K562 (cell line): ENCODE data around the gene SLC15A5. TPM values are rescaled to one million over a fixed set of nuclear protein-coding genes. Genes with fewer than 3 reads are reported as not detected.

Source experiments
- ATAC-seq: fragments of 200-7000 bp; cut with Tn5 transposase; 3 replicates; pipeline ENCODE4 v1.9.1; 2020; ENCODE audit warnings: moderate library complexity
- BruUV-seq: library from RNA; stranded (reverse); fragments of 400-500 nt; replicated peaks from 2 replicates; lab custom pipeline; 2021; lab: Mats Ljungman, UMichigan
- CTCF ChIA-PET: fragments of 300-600 bp; formaldehyde crosslinking; extraction: SDS; loops from one replicate; lab custom pipeline; 2021; ENCODE audit warnings: low intra/inter-chr PET ratio; lab: Yijun Ruan, JAX
- POLR2A ChIA-PET: fragments of 300-600, 350-650 bp; sonication (Branson Sonifier 250); formaldehyde crosslinking; extraction: SDS; loops from one replicate; lab custom pipeline; 2021; ENCODE audit warnings: antibody characterized with exemption, inconsistent platforms; lab: Yijun Ruan, JAX
- DNase-seq, 4 experiments: peaks; one replicate each; pipeline versions ENCODE4 v3.0.0 to v3.0.0-alpha.2; 2011 to 2018; ENCODE audit warnings: low spot score in 3 of 4, mixed read lengths in 3 of 4; ENCODE audit errors: extremely low read depth in 1 of 4
- FAIRE-seq: peaks from 2 replicates; lab custom pipeline; 2011; peaks lifted over from hg19 to GRCh38; lab: Jason Lieb, UNC
- H2AFZ ChIP-seq: 2 replicates; pipeline ENCODE4 v1.6.0; 2011; ENCODE audit warnings: low read depth, low read length, control low read depth, inconsistent platforms
- H3K27ac ChIP-seq: fragments of 200-600 bp; 3 replicates; pipeline ENCODE4 v1.8.0; 2011; ENCODE audit warnings: low read depth, mild to moderate bottlenecking, control low read depth, inconsistent platforms, low read length, moderate library complexity, mixed read lengths; ENCODE audit errors: extremely low read depth
- H3K27me3 ChIP-seq, 2 experiments: fragments of 300-600 bp in 1 of 2; 2 replicates in 1 of 2; 3 replicates in 1 of 2; pipeline versions ENCODE4 v1.6.0 to v1.8.0; 2011; ENCODE audit warnings: inconsistent platforms in 2 of 2, low read length in 2 of 2, mild to moderate bottlenecking in 1 of 2, mixed read lengths in 1 of 2, moderate library complexity in 1 of 2; ENCODE audit not compliant: control insufficient read depth in 2 of 2, insufficient read depth in 2 of 2
- H3K36me3 ChIP-seq: fragments of 300-600 bp; 3 replicates; pipeline ENCODE4 v1.8.0; 2011; ENCODE audit warnings: mild to moderate bottlenecking, low read length, inconsistent platforms; ENCODE audit not compliant: control insufficient read depth, insufficient read depth
- H3K4me1 ChIP-seq, 2 experiments: fragments of 200-600 bp in 1 of 2; replicated peaks in 1 of 2; 2 replicates in 1 of 2; 3 replicates in 1 of 2; pipeline versions ENCODE4 v1.5.1 to v1.8.0; 2011; ENCODE audit warnings: inconsistent platforms in 2 of 2, low read length in 2 of 2, mild to moderate bottlenecking in 1 of 2, mixed read lengths in 1 of 2, moderate library complexity in 1 of 2; ENCODE audit not compliant: control insufficient read depth in 2 of 2, insufficient read depth in 2 of 2
- H3K4me2 ChIP-seq: 2 replicates; pipeline ENCODE4 v1.6.1; 2011; ENCODE audit warnings: low read length, control low read depth, inconsistent platforms, mixed read lengths; ENCODE audit not compliant: insufficient read depth
- H3K4me3 ChIP-seq: fragments of 200-600 bp; sonication (generic), shearing (Covaris generic); 2 replicates; pipeline ENCODE4 v1.5.1; 2016; ENCODE audit warnings: control low read depth, inconsistent platforms
- H3K79me2 ChIP-seq: fragments of 200-600 bp; 3 replicates; pipeline ENCODE4 v1.8.0; 2011; ENCODE audit warnings: low read length, inconsistent platforms; ENCODE audit not compliant: control insufficient read depth, insufficient read depth
- H3K9ac ChIP-seq, 2 experiments: 2 replicates each; pipeline versions ENCODE4 v1.6.0 to v1.6.1; 2011; ENCODE audit warnings: low read depth in 2 of 2, low read length in 2 of 2, control low read depth in 1 of 2, inconsistent platforms in 1 of 2, mild to moderate bottlenecking in 1 of 2, mixed read lengths in 1 of 2; ENCODE audit not compliant: insufficient read depth in 1 of 2
- H3K9me1 ChIP-seq: one replicate; pipeline ENCODE4 v1.6.0; 2011; ENCODE audit warnings: inconsistent platforms, mild to moderate bottlenecking, low read length, moderate library complexity; ENCODE audit not compliant: control insufficient read depth, insufficient read depth
- H3K9me3 ChIP-seq: replicated peaks from 2 replicates; pipeline ENCODE4 v1.5.1; 2011; ENCODE audit warnings: low read depth, low read length, inconsistent platforms; ENCODE audit not compliant: control insufficient read depth, insufficient read depth
- H4K20me1 ChIP-seq: replicated peaks from 2 replicates; pipeline ENCODE4 v1.6.1; 2011; ENCODE audit warnings: low read length, inconsistent platforms, mixed read lengths; ENCODE audit not compliant: control insufficient read depth, insufficient read depth
- CREB1 ChIP-seq, 2 experiments: sonication (generic) in 1 of 2; formaldehyde crosslinking in 1 of 2; IDR thresholded peaks; 2 replicates each; pipeline versions ENCODE4 v1.6.1 to v1.8.0; 2012 to 2022; ENCODE audit warnings: inconsistent platforms in 1 of 2, mild to moderate bottlenecking in 1 of 2, missing genetic modification reagents in 1 of 2, moderate library complexity in 1 of 2
- ZNF431 ChIP-seq: sonication (generic); formaldehyde crosslinking; IDR thresholded peaks from 2 replicates; pipeline ENCODE4 v1.8.0; 2022; ENCODE audit warnings: mild to moderate bottlenecking, missing genetic modification reagents
- ZNF592 ChIP-seq: fragments of 450-650 bp; IDR thresholded peaks from 2 replicates; pipeline ENCODE4 v1.6.1; 2017; ENCODE audit warnings: antibody characterized with exemption, mild to moderate bottlenecking
- WGBS: fragments of 100-300 bp; shearing (Covaris generic); methylation state at CpG from one replicate; pipeline ENCODE4 v1.1.6; 2016; ENCODE audit warnings: low coverage, mixed read lengths; ENCODE audit not compliant: insufficient coverage; ENCODE audit errors: missing lambda C conversion rate; 5-methylcytosine and 5-hydroxymethylcytosine counted together
- in situ Hi-C: fragments of 300-500 bp; cut with MboI; formaldehyde crosslinking; loops from 4 replicates; pipeline ENCODE4 v1.15.0; 2018; ENCODE audit warnings: inconsistent platforms, mixed read lengths
- intact Hi-C: fragments of 100-400 bp; cut with micrococcal nuclease; formaldehyde crosslinking; loops from 2 replicates; pipeline ENCODE4 v1.14.2; 2022
- polyA plus RNA-seq, 8 experiments: library from polyadenylated mRNA; depleted of rRNA in 4 of 8; stranded (reverse) in 5 of 8; unstranded in 3 of 8; fragments of >200 nt; fragmentation: Nextera tagmentation in 2 of 8; fragmentation: Illumina TruSeq in 1 of 8; extraction: Ambion mirVana in 2 of 8; extraction: Trizol in 1 of 8; gene quantifications; 2 replicates each; pipeline versions ENCODE4 v1.2.1 to v1.2.3, GENCODE V29; 2011 to 2014; ENCODE audit warnings: inconsistent platforms in 1 of 8, missing spikeins in 1 of 8
- total RNA-seq, 7 experiments: library from RNA; depleted of rRNA in 6 of 7; stranded (reverse); fragments of >200 nt in 6 of 7; fragmentation: Illumina TruSeq in 2 of 7; extraction: Trizol in 2 of 7; gene quantifications; 2 replicates each; pipeline versions ENCODE4 v1.2.1 to v1.2.3, GENCODE V29; 2011 to 2021; ENCODE audit warnings: low replicate concordance in 1 of 7

SLC15A5 gene
- total and polyA plus RNA-seq, 9 of the 15 experiments (the other 6 are each of a cell fraction or from before 2014, with no cell fraction given) = not detected

- TF ChIP-seq ZNF592 (no peak), ZNF431 (CRISPR knock-in tag) (no peak)
Measured at GRCh38 chr12:16297521-16297920, 20.0 kb upstream of the SLC15A5 start (continued).

- no TSS peak for BruUV-seq
Measured at GRCh38 chr12:16294376-16294956, 17.0 kb upstream of the SLC15A5 start.

More at GRCh38 chr12:16294376-16294956, 17.0 kb upstream of the SLC15A5 start:
- 6% methylated on average over 1 of the region's 1 CpG for WGBS
- TF ChIP-seq CREB1 (IDR thresholded peaks at IDR 0.05) (no peak), CREB1 (CRISPR knock-in tag; IDR thresholded peaks at IDR 0.05) (no peak)
- FAIRE-seq (no peak), ATAC-seq (no peak), DNase-seq (no peak)
- Histone ChIP-seq H3K79me2 (no peaks in the 10 kb centered on the region), H4K20me1 (no peaks in the 10 kb centered on the region), H3K9me1 (no peaks in the 10 kb centered on the region), H3K36me3 (no peaks in the 10 kb centered on the region), H3K9ac (no peak overlapping the region), H2AFZ (no peak overlapping the region), H3K4me3 (no peak overlapping the region), H3K27me3 (no peaks in the 10 kb centered on the region), H3K4me2 (no peak overlapping the region), H3K4me1 (no peaks in the 10 kb centered on the region), H3K27ac (no peak overlapping the region), H3K9me3 (no peaks in the 10 kb centered on the region)
- in situ Hi-C loops (no loop called here), intact Hi-C loops (no loop called here)
- CTCF ChIA-PET = no interaction called here
- POLR2A ChIA-PET = no interaction called here
